DMS53 (cell line): ENCODE data around the gene CACTIN.

Source experiments
- DNase-seq: peaks from one replicate; lab custom pipeline; 2025; lab: John Stamatoyannopoulos, UW

The CACTIN gene

DNA sequence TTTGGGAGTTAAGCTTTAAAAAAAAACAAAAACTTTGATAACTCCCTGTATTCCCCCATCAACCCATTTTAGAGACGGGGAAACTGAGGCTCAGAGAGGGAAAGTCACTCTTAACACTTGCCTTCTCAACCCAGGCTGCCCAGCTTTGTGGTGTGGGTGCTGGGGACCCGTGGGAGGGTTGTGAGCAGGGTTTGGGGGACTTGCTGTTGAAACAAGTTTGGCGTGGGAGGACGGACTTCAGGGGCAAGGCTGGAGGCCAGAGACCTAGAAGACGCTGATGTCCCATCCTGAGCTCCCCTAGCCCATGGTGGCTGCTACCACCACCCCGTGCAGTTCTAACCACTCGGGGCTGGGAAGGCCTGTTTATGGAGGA, 747 bp upstream of the CACTIN start:
- no peak for DNase-seq

GRCh38 chr19:3625996-3626472, 556 bp downstream of the CACTIN start:
- peak; percentile 59 for DNase-seq

DNA sequence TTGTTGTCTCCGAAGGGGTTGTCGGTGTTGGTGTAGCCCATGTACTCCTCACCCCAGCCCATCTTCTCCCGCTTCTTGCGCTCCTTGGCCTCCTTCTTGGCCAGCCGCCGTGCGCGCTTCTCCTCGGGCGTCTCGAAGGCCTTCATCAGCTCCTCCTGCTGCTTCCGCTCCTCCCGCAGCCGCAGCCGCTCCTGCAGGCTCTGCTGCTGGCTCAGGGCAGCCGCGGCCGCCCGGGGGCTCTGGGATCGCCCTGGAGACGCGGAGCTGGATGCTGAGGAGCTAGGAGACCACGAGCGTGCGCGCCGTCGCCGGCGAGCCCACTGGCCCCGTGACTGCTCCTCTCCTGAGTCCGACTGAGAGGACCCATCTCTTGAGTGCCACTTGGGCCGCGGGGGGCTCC, 2.9 kb downstream of the CACTIN start:
- DNase-seq: no peak

- DNase-seq: no peak
Measured at GRCh38 chr19:3622224-3622623, 4.4 kb downstream of the CACTIN start.

- no peak for DNase-seq
Measured at GRCh38 chr19:3621689-3622088, 4.9 kb downstream of the CACTIN start.

DNA sequence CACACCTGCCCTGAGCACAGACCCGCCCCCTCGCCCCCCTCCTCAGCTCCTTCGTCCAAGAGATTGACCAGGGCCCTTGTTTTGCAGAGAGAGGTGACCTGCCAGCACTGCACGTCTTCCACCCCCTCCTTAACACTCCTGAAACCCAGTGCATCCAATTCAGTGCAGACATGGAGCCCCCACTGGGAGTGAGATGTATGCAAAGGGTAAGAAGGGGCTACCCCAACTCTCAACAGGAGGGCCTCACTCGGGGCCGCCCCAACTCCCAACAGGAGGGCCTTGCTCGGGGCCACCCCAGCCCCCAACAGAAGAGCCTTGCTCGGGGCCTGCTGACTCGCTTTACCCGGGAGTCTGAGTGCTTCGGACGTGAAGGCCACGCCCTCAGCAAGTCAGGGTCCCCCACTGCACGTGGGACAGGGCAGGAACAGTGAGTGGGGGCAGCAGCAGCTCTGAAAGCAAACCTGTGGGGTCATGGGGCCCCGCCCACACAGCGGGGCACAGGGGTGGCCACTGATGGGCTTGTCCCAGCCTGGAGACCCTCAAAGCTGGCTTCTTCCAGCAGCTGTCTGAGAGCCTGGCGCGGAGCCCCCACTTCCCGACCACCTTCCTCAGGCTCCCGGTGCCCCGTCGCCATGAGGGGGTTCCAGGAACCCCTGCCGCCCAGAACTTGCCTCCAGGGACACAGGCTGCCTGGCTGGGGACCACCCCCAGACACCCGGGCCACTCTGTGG, 5.6 kb downstream of the CACTIN start:
- no peak for DNase-seq

DNA sequence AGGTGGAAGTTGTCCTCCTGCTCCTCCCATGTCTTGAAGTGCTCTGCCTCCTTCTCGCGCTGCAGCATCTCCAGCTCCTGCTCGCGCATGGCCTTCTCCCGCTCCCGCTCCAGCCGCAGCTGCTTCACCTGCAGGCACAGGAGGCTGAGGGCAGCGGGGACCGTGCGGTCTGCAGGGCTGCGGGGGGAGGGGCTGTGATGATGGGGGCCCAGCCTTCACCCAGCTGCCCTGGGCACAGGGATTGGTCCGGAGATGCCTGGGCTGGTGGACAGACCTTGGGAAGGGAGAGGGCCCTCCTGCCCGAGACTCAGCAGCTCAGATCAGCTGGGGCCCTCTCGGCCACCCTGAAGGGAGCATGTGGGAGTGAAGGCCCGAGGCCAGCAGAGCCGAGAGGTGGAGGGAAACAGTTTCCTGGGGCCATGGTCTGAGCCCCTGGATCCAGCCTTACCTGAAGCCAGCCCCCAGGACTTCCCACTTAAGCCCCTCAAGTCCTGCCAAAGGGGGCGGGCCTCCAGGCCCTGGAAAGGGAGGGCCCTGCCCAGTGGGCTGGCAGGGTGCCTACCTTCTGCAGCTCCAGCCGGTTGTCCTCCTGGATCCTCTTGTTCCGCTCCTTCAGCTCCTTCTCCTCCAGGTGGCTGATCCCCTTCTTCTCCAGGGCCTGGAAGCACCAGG, 6.3 kb downstream of the CACTIN start:
- DNase-seq: no peak

- DNase-seq: no peak
Measured at GRCh38 chr19:3619631-3620012, 7.0 kb downstream of the CACTIN start.

DNA sequence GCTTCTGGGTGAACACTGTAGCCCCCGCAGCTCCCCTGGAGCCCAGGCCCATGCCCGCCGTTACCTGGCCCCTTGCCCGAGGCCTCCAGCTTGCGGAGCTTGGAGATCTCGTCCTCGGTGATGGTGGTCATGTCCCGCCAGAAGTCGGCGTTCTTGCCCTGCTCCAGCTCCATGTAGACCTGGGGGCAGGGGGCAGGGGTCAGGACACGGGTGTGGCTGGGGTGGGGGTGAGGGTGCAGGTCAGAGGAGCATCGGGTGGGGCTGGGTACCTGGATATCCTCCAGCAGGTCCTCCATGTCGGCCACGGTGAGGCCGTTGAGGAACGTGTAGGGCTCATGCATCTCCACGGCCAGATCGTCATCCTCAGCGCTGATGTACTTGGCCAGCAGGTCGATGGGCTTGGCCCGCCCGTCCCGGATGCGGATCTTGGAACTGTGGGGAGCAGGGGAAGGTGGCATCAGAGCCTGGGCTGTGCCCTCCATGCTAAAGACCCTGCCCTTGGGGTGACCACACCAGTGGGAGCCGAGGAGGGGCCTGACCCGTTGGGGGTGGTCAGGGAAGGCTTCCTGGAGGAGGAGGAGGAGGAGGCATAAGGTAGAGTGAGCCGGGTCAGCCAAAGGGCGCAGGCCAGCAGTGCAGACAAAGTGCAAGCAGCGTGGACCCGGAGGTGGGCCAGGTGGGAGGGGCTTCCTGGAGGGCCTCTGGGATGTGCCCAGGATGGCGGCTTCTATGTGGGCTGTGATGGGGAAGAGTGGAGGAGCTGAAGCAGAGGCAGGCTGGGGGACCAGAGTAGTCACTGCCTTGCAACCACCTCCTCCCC, 7.6 kb downstream of the CACTIN start:
- DNase-seq: no peak

- peak; percentile 38 for DNase-seq
Measured at GRCh38 chr19:3618144-3618810, 8.3 kb downstream of the CACTIN start.

DNA sequence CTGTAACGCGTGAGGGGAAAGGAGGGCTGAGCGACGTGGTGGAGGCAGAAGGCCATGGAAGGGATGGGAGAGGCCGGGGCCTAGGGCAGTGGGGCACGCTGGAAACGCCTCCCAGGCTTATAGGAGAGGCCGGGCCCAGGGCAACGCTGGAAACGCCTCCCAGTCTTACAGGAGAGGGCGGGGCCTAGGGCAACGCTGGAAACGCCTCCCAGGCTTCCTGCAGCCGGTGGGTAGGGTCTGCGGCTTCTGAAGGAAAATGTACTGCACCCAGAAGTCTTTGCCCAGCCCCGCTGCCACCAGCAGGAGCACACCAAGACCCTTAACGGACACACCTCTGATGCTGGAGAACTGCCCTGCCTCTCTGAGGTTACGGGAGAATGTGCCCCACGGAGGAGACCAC, 9.1 kb downstream of the CACTIN start:
- DNase-seq: no peak

DNA sequence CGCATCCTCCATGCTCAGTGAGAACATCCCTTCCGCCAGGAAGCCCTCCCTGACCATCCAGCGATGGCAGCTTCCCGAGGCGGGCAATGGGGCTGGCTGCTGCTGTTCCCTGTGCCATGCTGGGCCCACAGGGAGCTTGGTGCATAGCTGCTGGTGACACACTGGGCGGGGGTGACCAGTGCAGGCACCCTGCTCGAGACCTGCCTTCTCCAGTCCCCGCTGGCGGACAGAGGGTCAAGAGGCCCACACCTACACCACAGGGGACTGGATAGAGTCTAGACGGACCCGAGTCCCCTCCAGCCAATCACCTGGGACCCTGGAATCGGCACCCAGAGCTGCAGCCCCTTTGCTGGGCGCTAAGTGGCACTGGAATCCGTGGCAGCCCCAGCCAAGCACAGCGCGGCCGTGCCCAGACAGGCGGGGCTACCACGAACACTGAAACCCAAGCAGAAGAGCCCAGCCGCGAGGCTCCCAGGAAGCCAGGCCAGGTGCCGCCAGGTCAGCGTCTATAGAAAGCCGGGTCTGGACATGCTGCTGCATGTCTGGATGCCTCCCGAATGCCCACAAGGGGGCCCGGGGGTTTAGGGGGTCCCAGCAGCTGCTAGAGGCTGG, 11.0 kb downstream of the CACTIN start:
- no peak for DNase-seq

GRCh38 chr19:3614858-3615505, 11.6 kb downstream of the CACTIN start:
- no peak for DNase-seq

DNA sequence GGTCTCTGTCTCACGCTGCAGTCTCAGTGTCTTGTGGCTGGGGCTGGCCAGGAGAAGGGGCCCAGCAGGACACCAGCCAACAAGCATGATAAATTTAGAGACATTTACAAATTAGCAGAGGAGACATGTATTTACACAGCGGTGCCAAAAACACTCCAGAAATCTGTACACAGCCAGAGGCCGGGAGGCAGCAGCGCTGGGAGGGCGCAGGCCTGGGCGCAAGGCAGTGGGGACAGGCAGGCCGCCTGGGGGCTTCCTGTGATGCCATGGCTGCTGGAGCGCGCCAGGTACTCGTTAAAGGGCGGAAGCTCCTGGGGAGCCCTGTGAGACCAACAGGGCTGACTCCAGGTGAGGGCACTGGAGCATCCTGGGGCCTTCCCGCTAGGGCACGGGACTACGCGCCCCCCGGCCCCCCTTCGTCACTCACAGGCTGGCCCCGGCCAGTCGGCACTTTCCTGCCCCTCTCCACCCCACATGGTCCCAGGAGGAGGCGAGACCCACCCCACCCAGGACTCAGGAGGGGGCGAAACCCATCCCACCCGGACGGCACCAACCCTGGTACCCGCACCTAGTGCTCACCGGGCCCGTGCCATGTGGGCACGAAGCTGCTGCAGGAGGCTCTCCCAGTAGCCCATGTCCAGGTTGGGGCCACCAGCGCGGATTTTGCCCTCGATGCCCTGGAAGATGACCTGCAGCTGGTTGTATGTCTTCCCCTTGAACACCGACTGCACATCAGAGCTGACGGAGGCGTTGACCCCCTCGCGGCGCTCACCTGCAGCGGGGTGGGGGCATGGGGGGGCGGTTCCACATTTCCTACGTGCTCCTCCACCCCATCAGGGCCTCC, 12.6 kb downstream of the CACTIN start:
- DNase-seq: no peak

DNA sequence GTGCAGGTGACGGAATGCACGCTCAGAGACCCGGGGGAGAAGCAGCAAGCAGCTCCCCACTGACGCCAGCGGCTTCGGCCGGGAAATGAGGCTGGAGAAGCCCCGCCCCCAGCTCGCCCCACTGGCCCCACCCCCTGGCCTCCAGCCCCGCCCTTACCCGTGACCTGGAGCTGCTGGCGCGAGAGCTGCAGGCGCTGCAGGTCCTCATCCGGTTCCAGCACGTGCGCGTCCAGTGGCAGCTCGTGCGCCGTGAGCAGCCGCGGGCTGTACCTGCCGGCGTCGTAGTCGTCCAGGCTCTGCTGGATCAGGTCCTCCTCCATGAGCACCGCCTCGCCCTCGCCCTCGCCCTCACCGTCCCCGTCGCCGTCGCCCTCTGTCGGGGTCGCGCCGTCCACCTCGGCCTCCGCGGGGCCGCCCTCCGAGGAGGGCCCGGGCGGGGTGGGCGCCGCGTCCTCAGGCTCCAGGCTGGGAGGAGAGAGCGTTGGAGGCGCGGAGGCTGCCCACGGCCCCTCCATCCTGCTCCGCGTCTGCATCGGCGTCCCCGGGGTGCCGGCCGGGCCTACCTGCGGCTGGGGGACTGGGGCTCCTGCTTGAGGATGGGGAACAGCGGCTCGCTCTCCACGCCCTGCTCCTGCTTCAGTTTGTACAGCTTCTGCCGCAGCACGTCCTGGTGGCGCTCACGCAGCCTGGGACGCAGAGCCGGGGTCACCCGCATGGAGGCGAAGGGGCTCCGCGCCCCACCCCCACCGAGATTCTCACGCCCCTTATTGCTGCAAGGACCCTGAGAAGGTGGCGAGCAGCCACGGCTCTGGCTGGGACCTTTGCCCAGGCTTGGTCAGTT, 13.5 kb downstream of the CACTIN start:
- no peak for DNase-seq

- DNase-seq: no peak
Measured at GRCh38 chr19:3612330-3612729, 14.3 kb downstream of the CACTIN start.

DNA sequence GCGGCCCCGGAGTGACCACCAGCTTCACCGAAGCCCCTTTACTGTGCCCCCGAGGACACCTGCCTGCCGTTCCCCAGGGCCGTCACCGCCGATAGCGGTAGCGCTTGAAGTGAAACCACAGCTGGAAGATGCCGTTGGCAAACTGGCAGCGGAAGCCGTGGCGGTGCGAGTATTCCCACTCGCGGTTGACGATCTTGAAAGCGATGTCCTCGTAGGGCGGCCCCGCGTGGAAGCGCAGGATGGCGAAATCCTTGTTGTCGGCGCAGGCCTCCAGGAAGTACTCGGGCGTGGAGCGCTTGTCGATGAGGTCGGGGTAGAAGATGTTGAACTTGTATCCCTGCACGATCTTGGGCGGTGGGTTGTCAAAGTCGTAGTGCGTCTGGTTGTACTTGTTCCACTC, 14.7 kb downstream of the CACTIN start:
- DNase-seq: no peak

DNA sequence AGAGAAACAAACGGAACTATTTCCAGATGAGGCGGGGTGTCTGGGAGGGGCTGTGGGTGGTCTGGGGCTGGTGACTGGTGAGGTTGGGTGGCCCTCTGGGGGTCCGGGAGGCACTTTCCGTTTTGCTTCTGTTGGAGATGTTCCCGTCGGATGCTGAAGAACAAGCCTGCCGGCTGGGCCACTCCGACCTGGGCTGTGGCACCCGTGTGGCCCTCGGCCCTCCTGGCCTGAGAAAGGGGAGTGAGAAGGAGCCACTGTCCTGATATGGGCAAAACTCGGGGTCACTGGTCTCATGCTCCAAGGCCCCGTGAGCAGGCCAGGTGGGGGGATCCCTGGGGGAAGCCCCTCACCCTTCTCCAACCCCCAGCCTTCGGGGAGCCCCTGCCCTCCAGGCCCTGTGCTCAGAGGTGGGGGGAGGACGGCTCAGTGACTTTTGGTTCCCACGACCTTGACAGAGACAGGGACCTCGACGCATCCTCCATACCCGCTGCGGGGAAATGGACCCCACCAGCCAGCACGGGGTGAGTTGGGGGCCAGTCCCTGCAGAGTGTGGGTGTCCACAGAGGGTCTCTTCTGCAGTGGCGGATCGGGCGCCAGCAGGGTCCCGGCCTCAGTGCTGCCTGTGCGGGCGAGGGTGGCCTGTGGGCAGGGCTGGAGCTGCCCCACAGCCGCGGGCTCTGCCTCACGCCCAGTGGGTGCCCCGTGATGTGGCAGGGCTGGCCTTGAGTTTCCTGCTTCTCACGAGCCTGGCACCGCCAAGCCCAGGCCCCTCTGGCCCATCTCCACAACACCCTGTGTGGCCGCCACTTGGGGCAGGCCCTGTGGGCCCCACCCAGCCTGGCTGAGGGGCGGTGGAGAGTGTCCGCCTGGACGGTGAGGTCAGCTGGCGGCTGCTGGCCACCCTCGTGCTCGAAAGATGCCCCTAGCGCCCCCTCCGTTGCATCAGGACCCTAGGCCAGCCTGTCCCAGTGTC, 15.6 kb downstream of the CACTIN start:
- DNase-seq: no peak
